HG03558 (cell line): ENCODE results near the gene SELENOV.

ENCODE experiments used
- ATAC-seq: cut with Tn5 transposase; IDR thresholded peaks from one replicate; pipeline ENCODE4 v1.9.1; 2021; ENCODE audit warnings: moderate number of reproducible peaks; ENCODE audit not compliant: unreplicated experiment; ENCODE audit errors: extremely low read depth

SELENOV gene

DNA sequence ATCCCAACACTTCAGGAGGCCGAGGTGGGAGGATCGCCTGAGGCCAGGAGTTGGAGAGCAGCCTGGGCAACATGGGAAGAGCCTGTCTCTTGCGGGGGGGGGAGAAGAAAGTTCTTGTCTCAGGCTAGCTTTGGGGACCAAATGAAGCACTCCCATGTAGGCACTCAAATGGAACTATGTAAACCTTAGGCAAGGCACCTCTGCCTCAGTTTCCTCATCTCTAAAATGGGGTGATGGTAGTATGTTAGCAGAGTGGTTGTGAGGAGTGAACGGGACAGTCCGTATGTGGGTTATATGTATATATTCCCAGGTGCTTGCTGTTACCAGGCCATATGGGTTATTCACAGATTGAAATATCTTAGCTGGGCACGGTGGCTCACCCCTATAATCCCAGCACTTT lies 22.7 kb upstream of the SELENOV start:
- ATAC-seq: no peak

DNA sequence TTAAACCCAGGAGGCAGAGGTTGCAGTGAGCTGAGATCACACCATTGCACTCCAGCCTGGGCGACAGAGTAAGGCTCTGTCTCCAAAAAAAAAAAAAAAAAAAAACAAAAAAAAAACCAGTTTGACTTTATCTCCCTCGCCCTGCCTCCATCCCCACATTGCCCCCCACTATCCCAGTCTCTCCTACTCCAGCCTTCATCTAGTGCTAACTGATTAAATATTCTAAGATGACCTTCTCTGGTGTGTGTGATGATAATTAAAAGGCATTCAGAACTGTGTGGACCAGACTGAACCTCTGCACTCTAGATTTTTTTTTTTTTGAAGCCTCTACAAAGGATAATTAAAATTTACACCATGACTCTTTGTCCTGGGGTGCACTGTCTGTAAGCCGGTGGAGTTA lies 22.2 kb upstream of the SELENOV start:
- ATAC-seq: no peak

DNA sequence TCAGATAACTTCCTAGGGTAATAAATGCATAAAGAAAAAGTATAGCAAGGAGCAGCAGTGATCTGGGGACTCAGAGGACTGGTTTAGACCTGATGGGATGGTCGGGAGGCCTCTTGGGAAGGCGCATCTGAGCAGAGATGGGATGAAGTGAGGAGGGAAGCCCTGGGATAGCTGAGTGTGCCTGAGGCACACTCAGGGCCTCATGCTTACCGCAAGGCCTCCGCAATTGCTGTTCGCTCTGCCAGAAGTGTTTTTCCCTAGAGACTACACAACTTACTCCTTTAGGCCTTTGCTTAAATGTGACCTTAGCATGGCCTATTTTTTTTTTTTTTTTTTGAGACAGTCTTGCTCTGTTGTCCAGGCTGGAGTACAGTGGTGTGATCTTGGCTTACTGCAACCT lies 20.3 kb upstream of the SELENOV start:
- ATAC-seq: no peak

- ATAC-seq: no peak
These were observed 18.9 kb upstream of the SELENOV start for GRCh38 chr19:39496063-39496462.

- ATAC-seq: no peak
These were observed 17.3 kb upstream of the SELENOV start for GRCh38 chr19:39497701-39497995.

DNA sequence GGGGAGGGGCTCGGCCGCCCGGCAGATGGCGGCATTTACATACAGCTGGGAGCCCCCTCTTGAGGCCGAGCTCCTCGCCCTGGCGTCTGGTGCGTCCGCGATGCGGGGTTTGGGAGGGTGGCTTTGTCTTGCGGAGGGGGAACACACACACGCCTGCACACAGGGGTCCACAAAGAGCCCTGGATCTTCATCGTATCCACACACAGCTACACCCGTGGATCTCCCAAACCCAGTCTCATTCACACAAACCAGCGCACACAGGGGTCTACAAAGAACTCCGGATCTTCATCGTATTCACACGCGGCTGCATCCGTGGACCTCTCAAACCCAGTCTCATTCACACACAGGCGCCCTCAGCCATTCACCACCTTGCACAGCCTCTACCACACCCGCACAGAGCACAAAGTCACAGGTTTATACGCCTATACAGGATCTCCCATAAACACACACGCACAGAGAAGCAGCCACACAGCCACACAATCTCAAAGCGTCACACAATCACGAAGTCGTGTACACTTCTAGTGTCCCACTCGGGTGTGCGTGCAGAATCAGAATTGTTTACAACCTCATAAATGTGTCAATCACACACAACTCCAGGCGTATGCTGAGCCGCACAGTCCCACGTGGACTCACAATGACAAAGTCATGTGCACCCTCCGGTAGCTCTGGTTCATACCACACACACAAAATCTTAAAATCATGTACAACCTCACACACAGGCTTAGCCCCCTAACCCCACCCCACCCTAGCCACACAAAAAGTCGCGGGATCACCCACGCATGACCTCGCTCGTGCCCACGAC lies 16.7 kb upstream of the SELENOV start:
- ATAC-seq: no peak

DNA sequence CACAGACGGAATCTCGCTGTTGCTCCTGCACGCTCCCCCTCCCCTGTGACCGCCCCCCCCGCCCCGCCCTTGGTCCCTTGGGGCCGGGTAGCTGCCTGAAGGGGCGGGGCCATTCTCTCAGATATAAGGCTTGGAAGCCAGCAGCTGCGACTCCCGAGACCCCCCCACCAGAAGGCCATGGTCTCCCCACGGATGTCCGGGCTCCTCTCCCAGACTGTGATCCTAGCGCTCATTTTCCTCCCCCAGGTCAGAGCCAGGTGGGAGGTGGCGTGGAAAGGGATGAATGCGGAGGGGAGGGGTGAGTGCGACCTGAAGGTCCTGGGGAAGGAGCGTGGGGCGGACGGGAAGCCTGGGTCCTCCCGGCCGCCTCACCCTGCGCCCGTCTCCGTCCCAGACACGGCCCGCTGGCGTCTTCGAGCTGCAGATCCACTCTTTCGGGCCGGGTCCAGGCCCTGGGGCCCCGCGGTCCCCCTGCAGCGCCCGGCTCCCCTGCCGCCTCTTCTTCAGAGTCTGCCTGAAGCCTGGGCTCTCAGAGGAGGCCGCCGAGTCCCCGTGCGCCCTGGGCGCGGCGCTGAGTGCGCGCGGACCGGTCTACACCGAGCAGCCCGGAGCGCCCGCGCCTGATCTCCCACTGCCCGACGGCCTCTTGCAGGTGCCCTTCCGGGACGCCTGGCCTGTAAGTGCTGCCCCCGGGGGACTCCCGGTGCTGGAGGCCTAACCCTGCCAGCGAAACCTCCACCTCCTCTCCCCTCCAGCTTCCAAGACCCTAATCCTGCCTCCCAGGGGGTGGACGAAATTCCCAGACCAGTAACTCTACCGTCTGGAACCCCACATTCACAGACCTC lies 15.9 kb upstream of the SELENOV start, which contains the start of gene DLL3:
TSS of gene DLL3 (plus strand) at position 150 of the 845 bp plus-strand sequence. CDS start at position 178, 28 bp downstream.
- no peak for ATAC-seq

DNA sequence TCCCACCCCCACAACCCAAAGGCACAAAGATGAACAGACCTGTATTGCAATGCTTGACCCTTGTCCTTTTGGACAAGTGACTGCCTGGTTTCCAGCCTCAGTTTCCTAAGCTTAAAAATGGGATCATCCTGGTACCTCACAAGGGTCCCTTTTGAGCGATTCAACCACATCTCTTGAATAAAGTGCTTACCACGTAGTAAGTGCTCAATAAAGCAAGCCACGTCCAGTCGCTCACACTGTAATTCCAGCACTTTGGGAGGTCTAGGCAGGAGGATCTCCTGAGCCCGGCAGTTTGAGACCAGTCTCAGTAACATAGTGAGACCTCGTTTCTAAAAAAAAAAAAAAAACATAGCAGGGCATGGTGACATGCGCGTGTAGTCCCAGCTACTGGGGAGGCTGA lies 15.0 kb upstream of the SELENOV start:
- no peak for ATAC-seq

DNA sequence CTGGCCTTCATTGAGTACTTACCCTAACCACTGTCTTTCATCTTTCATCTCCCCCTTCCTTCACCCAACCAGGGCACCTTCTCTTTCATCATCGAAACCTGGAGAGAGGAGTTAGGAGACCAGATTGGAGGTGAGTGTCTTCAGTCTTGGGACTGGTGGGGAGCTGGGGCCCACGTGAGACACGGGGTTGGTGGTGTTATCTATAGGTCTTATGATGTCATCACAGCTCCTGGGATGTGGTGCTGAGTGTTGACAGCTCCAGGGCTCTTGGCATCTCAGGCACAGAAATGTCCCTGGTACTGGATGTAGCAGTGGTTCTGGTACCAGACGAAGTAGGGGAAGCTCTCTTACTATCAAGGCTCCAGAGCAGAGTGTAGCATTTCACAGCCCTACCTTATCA lies 14.4 kb upstream of the SELENOV start:
- no peak for ATAC-seq

GRCh38 chr19:39501340-39501739 lies 13.6 kb upstream of the SELENOV start:
- ATAC-seq: no peak

GRCh38 chr19:39502640-39503417 lies 12.1 kb upstream of the SELENOV start:
- ATAC-seq: no peak

- ATAC-seq: no peak
These were observed 8.4 kb upstream of the SELENOV start for GRCh38 chr19:39506598-39506943.

- ATAC-seq: no peak
These were observed 7.8 kb upstream of the SELENOV start for GRCh38 chr19:39506944-39507714.

- ATAC-seq: no peak
These were observed 7.1 kb upstream of the SELENOV start for GRCh38 chr19:39507715-39508364.

GRCh38 chr19:39508629-39509028 lies 6.3 kb upstream of the SELENOV start:
- no peak for ATAC-seq

GRCh38 chr19:39509233-39509632 lies 5.7 kb upstream of the SELENOV start:
- ATAC-seq: no peak

GRCh38 chr19:39512988-39513387 lies 2.0 kb upstream of the SELENOV start:
- ATAC-seq: no peak

DNA sequence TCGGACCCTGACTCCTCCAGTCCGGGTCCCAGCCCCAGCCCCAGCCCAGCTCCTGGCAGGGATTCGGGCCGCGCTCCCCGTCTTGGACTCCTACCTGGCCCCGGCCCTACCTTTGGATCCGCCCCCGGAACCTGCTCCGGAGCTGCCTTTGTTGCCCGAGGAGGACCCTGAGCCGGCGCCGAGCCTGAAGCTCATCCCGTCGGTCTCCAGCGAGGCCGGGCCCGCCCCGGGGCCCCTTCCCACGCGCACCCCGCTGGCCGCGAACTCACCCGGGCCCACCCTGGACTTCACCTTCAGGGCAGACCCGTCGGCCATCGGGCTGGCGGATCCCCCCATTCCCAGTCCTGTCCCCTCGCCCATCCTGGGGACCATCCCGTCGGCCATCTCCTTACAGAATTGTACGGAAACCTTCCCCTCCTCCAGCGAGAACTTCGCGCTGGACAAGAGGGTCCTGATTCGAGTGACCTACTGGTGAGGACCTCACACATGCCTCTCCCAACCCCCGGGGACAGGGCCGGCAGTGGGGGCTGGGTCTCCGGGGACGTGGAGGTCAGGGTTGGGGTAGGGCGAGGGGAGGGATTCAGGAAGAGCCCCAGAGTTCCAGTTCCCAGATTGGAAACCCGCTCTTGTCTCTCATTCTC lies 732 bp downstream of the SELENOV start:
- no peak for ATAC-seq

DNA sequence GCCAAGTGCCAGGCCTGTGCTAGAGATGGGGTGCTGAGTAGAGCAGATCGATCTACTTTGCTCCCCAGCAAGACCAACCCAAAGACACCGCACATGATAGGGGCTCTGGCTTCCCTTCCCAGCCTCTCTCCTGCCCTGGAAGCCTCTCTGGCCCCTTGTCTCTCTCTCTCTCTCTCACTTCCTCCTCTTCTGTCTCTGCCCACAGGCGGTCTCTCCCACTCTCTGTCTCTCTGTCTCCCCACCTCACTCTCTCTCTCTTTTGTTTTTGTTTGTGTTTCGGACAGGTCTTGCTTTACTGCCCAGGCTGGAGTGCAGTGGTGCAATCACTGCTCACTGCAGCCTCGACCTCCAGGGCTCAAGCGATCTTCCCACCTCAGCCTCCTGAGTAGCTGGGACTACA lies 1.3 kb downstream of the SELENOV start:
- no peak for ATAC-seq
